OCI-M2 (cell line): ENCODE data around the gene HSF4.

ENCODE experiments used
- DNase-seq: peaks from one replicate; lab custom pipeline; 2025; ENCODE audit not compliant: unreplicated experiment; lab: John Stamatoyannopoulos, UW

HSF4 gene

DNA sequence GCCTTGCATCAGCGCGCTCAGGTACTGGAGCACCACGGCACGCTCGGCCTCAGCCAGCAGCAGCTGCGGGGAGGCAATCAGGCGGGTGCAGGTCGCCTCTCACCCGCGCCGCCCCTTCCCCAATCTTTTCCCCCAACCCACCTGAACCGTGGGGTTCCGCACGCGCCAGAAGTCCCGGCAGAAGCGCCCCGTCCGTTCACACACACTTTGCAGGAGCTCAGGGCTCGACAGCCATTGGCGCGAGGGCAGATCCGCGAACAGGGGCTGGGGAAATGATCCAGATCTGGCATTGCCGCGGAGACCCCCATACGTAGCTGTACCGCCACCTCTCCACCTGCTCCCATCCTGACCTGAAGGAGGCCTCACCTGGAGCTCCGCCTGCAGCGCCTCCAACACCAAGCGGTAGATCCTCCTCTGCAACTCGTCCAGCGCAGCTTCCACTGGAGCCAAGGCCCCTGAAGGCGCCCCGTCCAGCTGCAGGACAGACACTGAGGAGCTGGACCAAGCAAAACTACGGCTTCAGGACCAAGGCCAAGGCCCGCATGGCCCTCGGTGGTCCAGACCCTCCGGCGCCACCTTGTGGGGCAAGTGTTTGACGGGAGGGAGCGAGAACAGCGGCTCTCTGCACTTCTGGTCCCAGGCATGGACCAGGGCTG, 20.6 kb downstream of the HSF4 start:
- peak; percentile 49 for DNase-seq

DNA sequence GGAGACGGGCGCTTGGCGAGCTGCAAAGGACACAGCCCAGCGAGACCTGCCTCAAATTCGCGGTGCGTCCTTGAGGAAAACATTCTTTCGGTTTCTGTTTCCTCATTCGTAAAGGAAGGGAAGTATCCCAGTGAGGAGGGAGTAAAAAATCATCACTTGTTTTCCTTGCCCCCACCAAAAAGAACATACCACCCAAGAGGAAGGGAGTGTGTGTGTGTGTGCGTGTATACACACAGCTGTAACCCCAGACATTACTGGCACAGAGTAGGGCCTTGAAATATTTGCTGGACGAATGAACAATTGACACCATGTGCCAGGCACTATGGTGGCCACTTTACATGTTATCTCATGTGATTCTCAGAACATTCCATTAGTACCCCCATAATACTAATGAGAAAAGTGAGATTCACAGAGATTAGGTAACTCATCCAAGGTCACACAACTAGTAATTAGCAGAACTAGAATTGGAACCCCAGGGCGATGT, 21.1 kb downstream of the HSF4 start:
- DNase-seq: no peak

DNA sequence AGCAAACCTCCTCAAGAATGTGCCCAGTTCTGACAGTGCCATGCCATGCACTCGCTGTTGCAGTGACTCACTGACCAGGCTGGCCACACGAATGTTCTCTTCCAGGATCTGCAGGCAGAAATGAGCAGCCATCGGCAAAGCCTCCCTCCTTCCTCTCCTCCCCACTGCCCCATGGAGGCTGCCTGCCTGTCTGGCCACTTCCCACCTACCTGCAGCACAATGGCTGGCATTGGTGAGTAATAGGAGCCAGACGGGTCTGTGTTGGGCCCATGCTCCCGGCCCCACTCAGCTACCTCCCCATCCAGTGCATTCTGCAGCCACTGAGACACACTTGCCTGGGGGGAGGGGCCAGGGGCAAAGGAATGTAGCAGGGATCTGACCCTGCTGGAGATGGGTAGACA, 22.0 kb downstream of the HSF4 start:
- no peak for DNase-seq

DNA sequence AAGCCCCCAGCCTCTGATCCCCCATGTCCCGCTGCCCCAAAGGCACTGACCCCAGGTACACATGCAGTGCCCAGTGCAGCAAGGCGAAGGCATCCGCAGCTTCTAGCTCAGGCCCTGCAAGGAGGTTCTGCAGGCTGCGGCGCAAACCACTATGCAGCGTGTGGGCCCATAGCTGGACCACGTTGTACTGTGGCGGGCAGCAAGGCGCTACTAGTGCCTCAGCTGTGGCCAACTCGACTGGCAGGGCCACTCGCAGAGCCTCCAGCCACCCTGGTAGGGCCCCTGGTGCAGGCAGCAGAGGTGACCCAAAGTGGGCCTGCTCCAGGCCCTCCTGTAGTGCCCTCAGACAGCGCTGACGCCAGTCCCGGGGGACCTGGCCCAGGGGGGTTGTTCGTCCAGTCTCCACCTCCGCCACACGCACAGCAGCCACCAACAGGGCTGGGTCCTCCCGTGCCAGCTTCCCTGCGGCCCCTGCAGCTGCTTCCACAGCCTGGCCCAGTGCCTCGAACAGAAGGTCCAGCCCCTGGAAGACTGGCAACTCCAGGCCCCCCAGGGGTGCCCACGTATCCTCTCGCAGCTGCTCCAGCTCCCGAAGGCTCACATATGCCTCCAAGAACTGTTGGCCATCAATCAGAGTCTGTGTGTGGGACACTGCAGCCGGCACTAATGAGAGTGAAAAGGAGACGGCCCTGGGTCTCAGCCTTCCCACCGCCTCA, 22.8 kb downstream of the HSF4 start:
- no peak for DNase-seq

DNA sequence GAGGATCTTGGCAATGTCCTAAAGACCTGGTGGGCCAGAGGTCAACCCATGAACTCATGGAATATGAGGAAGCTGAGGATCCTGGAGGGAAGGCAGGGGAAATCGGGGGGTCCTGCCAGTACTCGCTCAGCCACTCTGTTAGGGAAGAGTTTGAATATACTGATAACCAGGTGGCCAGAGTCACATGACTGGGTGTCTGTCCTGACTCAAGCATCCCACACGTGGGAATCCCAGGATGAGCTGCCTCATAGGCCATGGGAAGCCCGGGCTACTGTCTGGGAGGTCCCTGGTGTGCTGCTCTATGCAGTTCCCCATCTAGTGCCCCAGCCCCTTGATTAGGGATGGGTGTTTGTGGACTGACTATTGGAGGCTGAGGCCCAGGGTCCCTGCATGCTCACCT, 23.8 kb downstream of the HSF4 start:
- no peak for DNase-seq

DNA sequence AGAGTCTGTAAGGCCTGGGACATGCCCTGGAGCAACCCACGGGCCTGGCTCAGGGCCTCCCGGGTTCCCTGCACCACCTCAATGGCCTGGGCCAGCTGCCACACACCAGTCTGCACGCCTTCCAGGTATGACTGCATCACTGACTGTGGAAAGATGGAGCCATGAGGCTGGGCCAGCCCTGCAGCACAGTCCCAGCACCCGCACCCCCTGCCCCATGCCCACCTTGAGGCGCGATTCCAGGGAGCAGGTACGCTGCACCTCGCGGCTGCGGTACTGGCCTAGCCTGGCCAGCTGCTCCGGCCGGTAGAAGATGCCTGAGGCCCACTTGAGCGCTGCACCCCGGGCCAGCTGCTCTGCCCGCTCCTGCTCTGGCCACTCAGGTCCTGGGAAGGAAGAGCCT, 24.3 kb downstream of the HSF4 start:
- DNase-seq: no peak

DNA sequence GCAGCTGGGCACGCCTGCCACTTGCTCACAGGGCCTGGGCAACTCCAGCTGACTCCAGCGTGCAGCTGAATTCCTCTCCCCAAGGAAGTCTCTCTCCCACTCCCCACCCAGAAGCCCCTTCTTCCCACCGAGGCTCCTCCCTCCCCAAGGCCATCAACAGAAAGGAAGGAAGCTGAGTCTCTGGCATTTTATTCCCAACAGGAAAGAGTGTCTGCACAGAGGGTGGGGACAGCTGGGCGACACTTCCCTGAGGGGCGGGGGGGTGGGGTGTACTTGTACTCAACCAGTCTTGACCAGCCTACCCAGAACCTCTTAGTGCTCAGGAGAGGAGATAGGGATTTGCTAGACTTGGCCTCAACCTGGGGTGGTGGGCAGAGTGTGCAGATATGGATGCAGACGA, 25.5 kb downstream of the HSF4 start, which contains the start of gene EXOC3L1:
Gene EXOC3L1, minus strand, starts transcription at position 96 of the 400 bp plus-strand sequence. CDS start 460 bp downstream, outside the sequence.
- no peak for DNase-seq

DNA sequence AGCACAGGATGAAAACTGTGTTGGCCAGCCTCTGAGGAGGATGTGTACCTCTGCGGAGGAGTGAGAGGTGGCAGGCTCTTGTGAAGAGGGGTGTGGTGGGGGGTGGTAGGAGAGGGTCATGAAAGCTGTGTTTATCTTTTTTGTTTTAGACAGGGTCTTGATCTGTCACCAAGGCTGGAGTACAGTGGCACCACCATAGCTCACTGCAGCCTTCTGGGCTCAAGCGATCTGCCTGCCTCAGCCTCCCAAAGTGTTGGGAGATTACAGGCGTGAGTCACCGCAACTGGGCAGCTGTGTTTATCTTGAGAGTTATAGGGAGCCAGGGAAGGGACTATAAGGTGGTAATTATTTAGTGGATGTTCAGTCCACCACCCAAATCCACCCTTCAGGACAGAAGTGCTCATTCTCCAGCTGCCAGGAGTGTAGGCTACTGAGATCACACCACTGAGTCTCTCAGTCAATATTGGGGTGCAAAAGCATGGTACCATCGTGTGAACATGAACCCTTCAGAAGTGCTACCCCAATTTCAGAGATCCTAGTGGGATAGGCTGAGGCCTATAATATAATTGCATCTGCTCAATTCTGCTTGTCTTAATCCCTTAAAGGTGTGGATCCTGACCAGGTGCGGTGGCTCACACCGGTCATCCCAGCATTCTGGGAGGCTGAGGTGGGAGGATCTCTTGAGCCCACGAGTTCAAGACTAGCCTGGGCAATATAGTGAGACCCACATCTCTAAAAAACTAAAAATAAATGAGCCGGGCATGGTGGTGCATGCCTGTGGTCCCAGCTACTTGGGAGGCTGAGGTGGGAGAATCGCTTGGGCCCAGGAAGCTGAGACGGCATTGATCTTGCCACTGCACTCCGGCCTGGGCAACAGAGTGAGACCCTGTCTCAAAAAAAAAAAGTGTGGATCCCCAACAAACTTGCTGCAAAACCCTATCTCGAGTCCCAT, 26.2 kb downstream of the HSF4 start:
- no peak for DNase-seq

DNA sequence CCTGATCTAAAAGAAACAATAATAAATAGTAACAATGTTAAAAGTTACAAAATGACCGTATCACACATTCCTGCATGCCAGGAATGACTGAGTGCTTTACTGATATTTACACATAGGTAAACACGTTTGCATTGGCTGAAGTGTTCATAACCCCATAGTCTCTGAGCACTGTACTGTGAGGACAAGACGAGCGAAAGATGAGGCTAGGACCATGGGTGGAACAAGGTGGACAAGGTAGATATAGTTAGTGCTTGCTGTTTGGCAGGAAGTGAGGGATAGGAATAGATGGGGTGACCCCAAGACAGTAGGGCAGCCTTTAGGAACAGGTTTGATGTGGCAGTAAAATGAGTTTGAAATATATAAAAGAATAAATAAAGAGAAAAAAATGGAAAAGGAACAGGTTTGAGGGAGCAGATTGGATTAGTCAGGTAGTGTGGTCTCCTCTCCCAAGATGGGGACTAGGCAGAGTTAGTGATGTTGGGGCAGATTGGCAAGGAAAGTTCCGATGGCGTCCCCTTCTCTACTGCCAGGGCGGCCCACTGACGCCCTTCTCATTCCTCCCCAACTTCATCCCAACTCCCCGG, 27.0 kb downstream of the HSF4 start:
- DNase-seq: no peak

DNA sequence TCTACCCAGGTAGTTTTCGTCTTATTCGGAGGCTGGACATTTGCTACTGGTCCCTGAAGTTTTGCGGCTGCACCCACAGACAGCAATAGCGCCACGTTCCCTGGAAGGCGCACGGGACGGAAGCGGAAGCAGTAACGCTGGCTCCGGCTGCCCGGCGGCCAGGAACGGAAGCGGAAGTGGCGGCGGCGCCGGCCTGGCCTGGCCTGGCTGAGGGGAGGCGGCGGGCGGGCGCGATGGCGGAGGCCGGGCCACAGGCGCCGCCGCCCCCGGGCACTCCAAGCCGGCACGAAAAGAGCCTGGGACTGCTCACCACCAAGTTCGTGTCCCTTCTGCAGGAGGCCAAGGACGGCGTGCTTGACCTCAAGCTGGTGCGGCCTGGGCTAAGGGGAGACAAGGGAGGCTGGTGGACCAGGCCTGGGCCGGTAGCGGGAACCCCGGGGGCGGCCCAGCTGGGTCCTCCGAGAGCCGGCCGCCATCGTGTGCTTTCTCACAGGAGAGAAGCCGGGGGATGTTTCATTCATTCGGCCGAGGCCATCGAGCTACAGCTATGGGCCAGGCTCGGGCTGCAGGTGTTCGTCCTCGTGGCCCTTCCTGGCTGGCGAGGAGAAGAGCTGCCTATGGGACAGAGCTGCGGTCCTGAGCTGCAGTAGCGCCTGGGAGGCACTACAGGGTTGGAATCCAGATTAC, 27.6 kb downstream of the HSF4 start, which contains the start of gene E2F4:
Gene E2F4, plus strand, starts transcription at position 161 of the 687 bp plus-strand sequence. Its CDS starts 73 bp downstream, at position 234.
- DNase-seq: peak; percentile 50

DNA sequence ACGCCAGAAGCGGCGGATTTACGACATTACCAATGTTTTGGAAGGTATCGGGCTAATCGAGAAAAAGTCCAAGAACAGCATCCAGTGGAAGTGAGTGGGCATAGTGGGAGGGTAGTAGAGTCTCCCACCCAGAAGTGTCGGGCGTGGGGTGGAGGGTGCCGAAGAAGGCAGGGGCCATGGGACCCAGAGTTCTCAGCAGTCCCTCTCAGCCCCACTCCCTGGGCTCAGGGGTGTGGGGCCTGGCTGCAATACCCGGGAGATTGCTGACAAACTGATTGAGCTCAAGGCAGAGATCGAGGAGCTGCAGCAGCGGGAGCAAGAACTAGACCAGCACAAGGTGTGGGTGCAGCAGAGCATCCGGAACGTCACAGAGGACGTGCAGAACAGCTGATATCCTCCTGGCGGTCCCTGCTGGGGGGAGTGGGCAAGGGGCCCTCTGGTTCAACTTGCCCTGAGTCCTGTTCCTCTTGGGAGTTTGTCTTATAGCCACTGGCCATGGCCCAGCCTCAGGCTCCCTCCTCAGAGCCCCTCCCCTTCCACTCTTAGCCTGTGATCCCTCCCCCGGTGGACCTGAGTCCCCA, 28.3 kb downstream of the HSF4 start:
- DNase-seq: no peak

DNA sequence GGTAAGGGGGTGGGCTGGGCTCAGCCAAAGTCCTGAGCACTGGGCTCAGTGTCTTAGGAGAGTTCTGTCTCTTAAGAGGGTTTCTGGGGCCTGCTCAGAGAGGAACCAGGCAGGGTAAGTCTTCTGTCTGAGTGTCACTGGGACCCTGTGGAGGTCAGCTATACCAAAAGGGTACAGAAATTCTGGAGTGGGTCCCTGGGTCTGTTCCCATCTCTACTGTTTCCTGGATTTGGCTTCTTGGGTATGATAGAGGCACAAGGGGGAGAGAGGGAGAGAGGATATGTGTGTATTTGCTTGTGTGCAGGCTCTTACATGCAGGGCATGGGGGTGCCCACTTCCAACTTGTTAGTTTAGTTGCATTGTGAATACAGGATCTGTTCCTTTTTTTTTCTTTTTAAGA, 29.0 kb downstream of the HSF4 start:
- DNase-seq: no peak

DNA sequence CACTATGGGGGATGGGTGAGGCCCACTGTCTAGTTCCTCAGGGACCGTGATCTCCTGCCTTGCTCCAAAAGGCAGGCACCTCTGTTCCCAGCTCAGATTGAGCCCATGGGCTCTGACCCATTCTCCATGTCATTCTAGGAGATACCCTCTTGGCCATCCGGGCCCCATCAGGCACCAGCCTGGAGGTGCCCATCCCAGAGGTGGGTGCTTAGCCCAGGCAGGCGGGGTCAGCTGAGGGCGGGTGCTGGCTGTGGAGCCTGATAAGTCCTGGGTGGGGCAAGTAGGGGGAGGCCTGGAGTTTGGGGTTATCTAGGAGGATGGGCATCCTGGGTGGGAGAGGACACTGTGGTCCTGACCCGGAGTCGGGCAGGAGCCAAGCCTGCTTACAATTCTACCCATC, 29.7 kb downstream of the HSF4 start:
- no peak for DNase-seq

DNA sequence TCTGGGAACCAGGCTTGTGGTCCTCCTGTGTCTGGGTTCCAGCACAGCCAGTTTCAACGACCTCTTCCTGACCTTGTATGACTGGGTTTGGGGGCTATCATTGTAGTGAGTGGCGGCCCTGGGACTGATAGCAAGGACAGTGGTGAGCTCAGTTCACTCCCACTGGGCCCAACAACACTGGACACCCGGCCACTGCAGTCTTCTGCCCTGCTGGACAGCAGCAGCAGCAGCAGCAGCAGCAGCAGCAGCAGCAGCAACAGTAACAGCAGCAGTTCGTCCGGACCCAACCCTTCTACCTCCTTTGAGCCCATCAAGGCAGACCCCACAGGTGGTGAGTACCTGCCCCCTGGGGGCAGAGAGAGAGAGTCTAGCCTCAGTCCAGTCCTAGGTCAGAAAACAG, 31.1 kb downstream of the HSF4 start:
- no peak for DNase-seq

DNA sequence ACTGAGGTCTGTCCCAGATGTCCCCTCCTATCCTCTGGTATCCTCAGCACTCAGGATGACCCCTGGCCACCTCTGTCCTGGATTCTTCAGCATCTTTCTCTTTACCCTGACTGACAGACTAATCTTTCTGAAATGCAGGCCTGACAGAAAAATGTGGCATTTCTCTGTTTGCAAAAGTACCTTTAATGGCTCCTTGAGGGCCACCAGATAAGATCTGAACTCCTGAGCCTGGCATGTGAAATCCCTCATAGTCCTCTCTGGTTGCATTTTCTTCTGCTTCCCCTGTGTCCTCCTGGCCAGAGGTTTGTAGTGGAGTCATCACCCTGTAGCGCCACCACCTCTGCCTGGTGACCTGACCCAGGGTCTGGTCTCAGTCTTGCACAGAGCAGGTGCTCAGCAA, 32.3 kb downstream of the HSF4 start:
- no peak for DNase-seq

DNA sequence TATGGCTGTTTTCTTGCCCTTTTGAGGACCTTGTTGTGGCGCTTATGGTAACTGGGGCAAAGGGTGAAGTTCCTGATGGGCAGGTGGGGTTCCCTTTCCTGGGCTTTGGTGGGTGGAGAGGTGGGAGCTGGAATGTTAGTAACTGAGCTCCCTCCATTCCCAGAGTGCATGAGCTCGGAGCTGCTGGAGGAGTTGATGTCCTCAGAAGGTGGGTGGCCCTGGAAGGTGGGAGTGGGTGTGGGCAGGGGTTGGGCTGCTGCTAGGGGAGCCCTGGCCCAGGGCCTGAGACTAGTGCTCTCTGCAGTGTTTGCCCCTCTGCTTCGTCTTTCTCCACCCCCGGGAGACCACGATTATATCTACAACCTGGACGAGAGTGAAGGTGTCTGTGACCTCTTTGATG, 33.2 kb downstream of the HSF4 start:
- DNase-seq: no peak

DNA sequence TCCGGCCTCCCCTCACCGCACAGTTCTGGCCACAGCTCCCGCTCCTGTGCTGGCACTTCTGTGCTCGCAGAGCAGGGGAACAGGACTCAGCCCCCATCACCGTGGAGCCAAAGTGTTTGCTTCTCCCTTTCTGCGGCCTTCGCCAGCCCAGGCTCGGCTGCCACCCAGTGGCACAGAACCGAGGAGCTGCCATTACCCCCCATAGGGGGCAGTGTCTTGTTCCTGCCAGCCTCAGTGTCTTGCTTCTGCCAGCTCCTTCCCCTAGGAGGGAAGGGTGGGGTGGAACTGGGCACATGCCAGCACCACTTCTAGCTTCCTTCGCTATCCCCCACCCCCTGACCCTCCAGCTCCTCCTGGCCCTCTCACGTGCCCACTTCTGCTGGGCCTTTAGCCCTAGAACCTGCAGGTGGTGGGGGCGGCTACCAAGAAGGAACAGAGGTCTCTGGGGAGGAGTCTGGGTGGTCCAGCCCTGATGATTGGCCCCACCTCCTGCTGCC, 33.7 kb downstream of the HSF4 start:
- no peak for DNase-seq

DNA sequence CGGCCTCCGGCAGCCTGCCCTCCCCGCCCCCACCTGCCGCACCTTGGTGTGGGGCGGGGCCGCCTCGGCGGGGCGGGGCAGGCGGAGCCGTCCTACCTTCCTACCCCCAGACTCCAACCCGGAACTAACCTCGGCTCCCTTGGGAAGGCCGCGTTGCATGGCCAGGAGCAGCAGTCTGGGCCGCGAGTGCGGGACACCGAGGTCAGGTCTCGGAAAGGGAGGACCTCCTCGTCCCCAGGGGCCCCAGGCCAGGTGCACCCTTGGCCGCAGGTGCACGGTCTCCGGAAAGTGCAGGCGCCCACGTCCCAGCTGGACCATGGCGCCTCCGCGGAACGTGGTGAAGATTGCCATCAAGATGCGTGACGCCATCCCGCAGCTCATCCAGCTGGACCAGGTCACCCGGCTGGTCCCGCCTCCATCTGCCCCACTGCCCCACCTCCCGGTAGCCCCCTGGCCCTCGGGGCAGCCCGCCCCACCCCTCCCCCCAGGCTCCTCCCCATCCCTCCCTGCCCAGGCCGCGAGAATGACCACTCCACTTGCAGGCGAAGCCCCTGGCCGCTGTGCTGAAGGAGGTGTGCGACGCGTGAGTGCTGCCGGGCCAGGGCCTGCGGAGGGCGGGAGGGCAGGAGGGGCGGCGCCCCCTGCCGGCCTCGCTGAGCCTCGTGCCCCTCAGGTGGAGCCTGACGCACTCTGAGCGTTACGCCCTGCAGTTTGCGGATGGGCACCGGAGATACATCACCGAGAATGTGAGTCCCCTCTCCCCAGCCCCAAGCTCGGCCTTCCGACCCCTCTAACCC, 34.7 kb downstream of the HSF4 start, which contains the start of gene ELMO3:
Gene ELMO3, plus strand, starts transcription at position 121 of the 797 bp plus-strand sequence. Its CDS starts 196 bp downstream, at position 317.
- DNase-seq: no peak

DNA sequence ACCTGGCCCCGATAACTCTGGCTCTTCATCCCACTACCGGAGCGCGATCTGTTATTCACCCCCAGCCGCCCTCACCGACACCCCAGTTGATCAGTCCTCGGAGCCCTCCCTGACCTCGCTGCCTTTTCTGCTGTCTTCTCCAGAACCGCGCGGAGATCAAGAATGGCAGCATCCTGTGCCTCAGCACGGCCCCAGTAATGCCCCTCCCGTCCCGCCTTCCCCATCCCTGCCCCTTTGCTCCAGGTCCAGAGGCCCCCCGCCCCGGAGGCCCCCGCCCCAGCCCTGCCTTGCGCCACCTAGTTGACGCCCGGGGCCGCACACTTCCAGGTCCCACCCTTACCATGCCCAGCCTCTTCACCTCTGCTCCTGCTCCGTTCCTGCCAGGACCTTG, 35.3 kb downstream of the HSF4 start:
- no peak for DNase-seq
